Left ventricle myocardium inferior (tissue), 1 donor: ENCODE data around the gene TTC36. TPM values are rescaled to one million over a fixed set of nuclear protein-coding genes. Genes with fewer than 3 reads are reported as not detected.

Experiments
- DNase-seq: peaks from one replicate; pipeline ENCODE4 v3.0.0-alpha.2; 2020
- H3K27ac ChIP-seq: fragments of 200-600 bp; replicated peaks from 2 replicates; pipeline ENCODE4 v1.8.0; 2021
- H3K27me3 ChIP-seq: fragments of 200-600 bp; 2 replicates; pipeline ENCODE4 v1.8.0; 2021; ENCODE audit warnings: low read depth
- H3K36me3 ChIP-seq: fragments of 200-600 bp; 2 replicates; pipeline ENCODE4 v1.8.0; 2021
- H3K4me1 ChIP-seq: fragments of 200-600 bp; 2 replicates; pipeline ENCODE4 v1.8.0; 2021
- H3K4me3 ChIP-seq: fragments of 200-600 bp; 2 replicates; pipeline ENCODE4 v1.8.0; 2021; ENCODE audit warnings: mild to moderate bottlenecking, moderate library complexity
- H3K9me3 ChIP-seq: fragments of 200-600 bp; replicated peaks from 2 replicates; pipeline ENCODE4 v1.8.0; 2021
- intact Hi-C: fragments of 100-400 bp; cut with micrococcal nuclease; formaldehyde crosslinking; loops from one replicate; pipeline ENCODE4 v1.11.0; 2022
- total RNA-seq: library from RNA; stranded (reverse); fragmentation: NEBNext Ultra II Directional; extraction: Animal tissue kit (Norgen Biotek cat#: 25700); gene quantifications from one replicate; pipeline ENCODE4 v1.2.1, GENCODE V29; 2021
- TF ChIP-seq, protein P1 (sequence below): fragments of 200-600 bp; IDR thresholded peaks from 2 replicates; pipeline ENCODE4 v1.8.0; 2021; ENCODE audit warnings: antibody characterized with exemption, mild to moderate bottlenecking, borderline replicate concordance
- donor health status: DM: no; HTN: yes; CAD: no; lungs with severe emphysema.

The TTC36 gene
- total RNA-seq, 1 donor from 2014 or later, result 1.1 TPM

DNA sequence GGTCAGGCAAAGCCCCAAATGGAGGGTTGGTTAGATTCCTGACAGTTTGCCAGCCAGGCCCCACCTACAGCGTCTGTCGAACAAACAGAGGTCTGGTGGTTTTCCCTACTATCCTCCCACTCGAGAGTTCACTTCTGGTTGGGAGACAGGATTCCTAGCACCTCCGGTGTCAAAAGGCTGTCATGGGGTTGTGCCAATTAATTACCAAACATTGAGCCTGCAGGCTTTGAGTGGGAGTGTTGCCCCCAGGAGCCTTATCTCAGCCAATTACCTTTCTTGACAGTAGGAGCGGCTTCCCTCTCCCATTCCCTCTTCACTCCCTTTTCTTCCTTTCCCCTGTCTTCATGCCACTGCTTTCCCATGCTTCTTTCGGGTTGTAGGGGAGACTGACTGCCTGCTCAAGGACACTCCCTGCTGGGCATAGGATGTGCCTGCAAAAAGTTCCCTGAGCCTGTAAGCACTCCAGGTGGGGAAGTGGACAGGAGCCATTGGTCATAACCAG lies 4.7 kb upstream of the TTC36 start:
- intact Hi-C loops, result no loop called here

DNA sequence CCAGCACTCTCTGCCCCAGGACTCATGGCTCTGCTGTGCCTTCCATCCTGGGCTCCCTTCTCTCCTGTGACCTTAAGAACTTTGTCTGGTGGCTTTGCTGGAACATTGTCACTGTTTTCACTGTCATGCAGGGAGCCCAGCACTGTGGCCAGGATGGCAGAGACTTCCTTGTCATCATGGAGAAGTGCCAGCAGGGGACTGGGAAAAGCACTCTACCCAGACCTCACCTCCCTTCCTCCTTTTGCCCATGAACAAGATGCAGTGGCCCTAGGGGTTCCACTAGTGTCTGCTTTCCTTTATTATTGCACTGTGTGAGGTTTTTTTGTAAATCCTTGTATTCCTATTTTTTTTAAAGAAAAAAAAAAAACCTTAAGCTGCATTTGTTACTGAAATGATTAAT lies 2.9 kb upstream of the TTC36 start:
- Histone ChIP-seq H3K36me3 (peaks cover 59% of the 10 kb centered on the region), H3K27ac (peak overlapping the region; percentile 10), H3K9me3 (no peaks in the 10 kb centered on the region), H3K4me1 (peaks cover 10% of the 10 kb centered on the region), H3K4me3 (no peak overlapping the region), H3K27me3 (no peaks in the 10 kb centered on the region)
- TF ChIP-seq, protein P1, sequence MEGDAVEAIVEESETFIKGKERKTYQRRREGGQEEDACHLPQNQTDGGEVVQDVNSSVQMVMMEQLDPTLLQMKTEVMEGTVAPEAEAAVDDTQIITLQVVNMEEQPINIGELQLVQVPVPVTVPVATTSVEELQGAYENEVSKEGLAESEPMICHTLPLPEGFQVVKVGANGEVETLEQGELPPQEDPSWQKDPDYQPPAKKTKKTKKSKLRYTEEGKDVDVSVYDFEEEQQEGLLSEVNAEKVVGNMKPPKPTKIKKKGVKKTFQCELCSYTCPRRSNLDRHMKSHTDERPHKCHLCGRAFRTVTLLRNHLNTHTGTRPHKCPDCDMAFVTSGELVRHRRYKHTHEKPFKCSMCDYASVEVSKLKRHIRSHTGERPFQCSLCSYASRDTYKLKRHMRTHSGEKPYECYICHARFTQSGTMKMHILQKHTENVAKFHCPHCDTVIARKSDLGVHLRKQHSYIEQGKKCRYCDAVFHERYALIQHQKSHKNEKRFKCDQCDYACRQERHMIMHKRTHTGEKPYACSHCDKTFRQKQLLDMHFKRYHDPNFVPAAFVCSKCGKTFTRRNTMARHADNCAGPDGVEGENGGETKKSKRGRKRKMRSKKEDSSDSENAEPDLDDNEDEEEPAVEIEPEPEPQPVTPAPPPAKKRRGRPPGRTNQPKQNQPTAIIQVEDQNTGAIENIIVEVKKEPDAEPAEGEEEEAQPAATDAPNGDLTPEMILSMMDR, result no peak
- intact Hi-C loops, result no loop called here
- no peak for DNase-seq

More for the DNA sequence above, 4.7 kb upstream of the TTC36 start:
- no peaks in the 10 kb centered on the region for H3K9me3 ChIP-seq
- H3K4me1 ChIP-seq, result peaks cover 7% of the 10 kb centered on the region
- H3K36me3 ChIP-seq, result peaks cover 71% of the 10 kb centered on the region
- H3K4me3 ChIP-seq, result no peak overlapping the region
- TF ChIP-seq, protein P1, result peak; percentile 44
- no peaks in the 10 kb centered on the region for H3K27me3 ChIP-seq
- DNase-seq, result no peak
- H3K27ac ChIP-seq, result peak overlapping the region; percentile 20

DNA sequence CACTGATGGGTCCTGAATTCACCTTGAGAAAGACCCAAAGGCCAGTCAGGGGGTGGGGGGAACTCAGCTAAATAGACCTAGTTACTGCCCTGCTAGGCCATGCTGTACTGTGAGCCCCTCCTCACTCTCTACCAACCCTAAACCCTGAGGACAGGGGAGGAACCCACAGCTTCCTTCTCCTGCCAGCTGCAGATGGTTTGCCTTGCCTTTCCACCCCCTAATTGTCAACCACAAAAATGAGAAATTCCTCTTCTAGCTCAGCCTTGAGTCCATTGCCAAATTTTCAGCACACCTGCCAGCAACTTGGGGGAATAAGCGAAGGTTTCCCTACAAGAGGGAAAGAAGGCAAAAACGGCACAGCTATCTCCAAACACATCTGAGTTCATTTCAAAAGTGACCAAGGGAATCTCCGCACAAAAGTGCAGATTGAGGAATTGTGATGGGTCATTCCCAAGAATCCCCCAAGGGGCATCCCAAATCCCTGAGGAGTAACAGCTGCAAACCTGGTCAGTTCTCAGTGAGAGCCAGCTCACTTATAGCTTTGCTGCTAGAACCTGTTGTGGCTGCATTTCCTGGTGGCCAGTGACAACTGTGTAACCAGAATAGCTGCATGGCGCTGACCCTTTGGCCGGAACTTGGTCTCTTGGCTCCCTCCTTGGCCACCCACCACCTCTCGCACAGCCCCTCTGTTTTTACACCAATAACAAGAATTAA lies 2.4 kb upstream of the TTC36 start:
- no peak for DNase-seq
- Histone ChIP-seq H3K27me3 (no peaks in the 10 kb centered on the region), H3K9me3 (no peaks in the 10 kb centered on the region), H3K27ac (peak overlapping the region; percentile 10), H3K4me3 (no peak overlapping the region), H3K4me1 (peaks cover 16% of the 10 kb centered on the region), H3K36me3 (peaks cover 53% of the 10 kb centered on the region)
- intact Hi-C loops, result no loop called here
- TF ChIP-seq, protein P1, result no peak

DNA sequence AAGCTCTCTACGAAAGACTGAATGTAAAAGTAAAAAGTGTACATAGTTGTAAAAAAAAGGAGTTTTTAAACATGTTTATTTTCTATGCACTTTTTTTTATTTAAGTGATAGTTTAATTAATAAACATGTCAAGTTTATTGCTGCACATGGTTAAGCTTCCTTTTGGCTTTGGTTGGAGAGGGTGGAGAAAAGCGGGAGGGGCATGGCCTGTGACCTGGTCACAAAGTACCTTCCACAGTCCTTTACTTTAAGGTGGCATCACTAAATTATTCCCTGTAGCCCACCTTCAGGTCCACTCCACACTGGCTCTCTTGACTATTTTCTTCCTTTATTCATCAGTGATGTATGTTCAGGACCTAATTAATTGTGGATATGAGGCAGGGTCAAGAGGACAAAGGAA lies 586 bp upstream of the TTC36 start:
- Histone ChIP-seq H3K36me3 (peaks cover 35% of the 10 kb centered on the region), H3K4me1 (peaks cover 33% of the 10 kb centered on the region), H3K9me3 (no peaks in the 10 kb centered on the region), H3K4me3 (no peak overlapping the region), H3K27ac (no peak overlapping the region), H3K27me3 (no peaks in the 10 kb centered on the region)
- intact Hi-C loops, result no loop called here
- no peak for DNase-seq
- TF ChIP-seq, protein P1, result no peak

DNA sequence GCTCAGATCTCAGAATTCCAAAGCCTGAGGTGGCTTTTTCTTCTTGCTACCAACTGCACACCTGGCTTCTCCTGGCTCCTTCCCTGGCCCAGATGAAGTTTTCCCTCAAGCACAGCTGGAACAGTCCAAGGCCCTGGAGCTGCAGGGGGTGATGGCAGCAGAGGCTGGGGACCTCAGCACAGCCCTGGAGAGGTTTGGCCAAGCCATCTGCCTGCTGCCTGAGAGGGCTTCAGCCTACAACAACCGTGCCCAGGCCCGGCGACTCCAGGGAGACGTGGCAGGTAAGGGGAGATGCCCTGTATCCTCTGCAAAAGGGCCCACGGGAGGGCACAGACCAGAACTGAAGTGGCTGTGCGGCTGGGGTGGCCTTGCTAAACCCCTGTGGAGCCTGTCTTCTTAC lies 1.2 kb downstream of the TTC36 start:
- Histone ChIP-seq H3K4me1 (peaks cover 28% of the 10 kb centered on the region), H3K36me3 (peaks cover 18% of the 10 kb centered on the region), H3K27ac (no peak overlapping the region), H3K9me3 (no peaks in the 10 kb centered on the region), H3K27me3 (no peaks in the 10 kb centered on the region), H3K4me3 (no peak overlapping the region)
- intact Hi-C loops, result no loop called here
- no peak for DNase-seq
- TF ChIP-seq, protein P1, result no peak
